Glutamatergic neuron (in vitro differentiated cells): Measurements from ENCODE around the gene TXNL4A. TPM values are rescaled to one million over a fixed set of nuclear protein-coding genes. Genes with fewer than 3 reads are reported as not detected.

ENCODE experiments used
- DNase-seq: peaks from one replicate; pipeline ENCODE4 v3.0.0; 2022
- H3K27ac Mint-ChIP-seq: one replicate; pipeline ENCODE4 v1.8.0; 2020; ENCODE audit warnings: mild to moderate bottlenecking, mixed read lengths, inconsistent platforms; ENCODE audit not compliant: unreplicated experiment
- H3K27me3 Mint-ChIP-seq: one replicate; pipeline ENCODE4 v1.8.0; 2020; ENCODE audit warnings: mild to moderate bottlenecking, moderate library complexity, mixed read lengths, inconsistent platforms; ENCODE audit not compliant: unreplicated experiment
- H3K36me3 Mint-ChIP-seq: one replicate; pipeline ENCODE4 v1.8.0; 2020; ENCODE audit warnings: mild to moderate bottlenecking, mixed read lengths, inconsistent platforms; ENCODE audit not compliant: unreplicated experiment
- H3K4me1 Mint-ChIP-seq: one replicate; pipeline ENCODE4 v1.8.0; 2020; ENCODE audit warnings: mild to moderate bottlenecking, low read depth, mixed read lengths, inconsistent platforms; ENCODE audit not compliant: unreplicated experiment
- H3K4me3 Mint-ChIP-seq: one replicate; pipeline ENCODE4 v1.8.0; 2020; ENCODE audit warnings: mild to moderate bottlenecking, mixed read lengths, inconsistent platforms; ENCODE audit not compliant: unreplicated experiment
- H3K9me3 Mint-ChIP-seq: one replicate; pipeline ENCODE4 v1.8.0; 2020; ENCODE audit warnings: mild to moderate bottlenecking, moderate library complexity, mixed read lengths, inconsistent platforms; ENCODE audit not compliant: unreplicated experiment
- total RNA-seq: library from RNA; stranded (reverse); fragmentation: NEBNext Ultra II Directional; extraction: Animal tissue kit (Norgen Biotek cat#: 25700); gene quantifications from one replicate; pipeline ENCODE4 v1.2.1, GENCODE V29; 2021; ENCODE audit not compliant: unreplicated experiment
- TF ChIP-seq, protein P1 (sequence below): fragments of 200-600 bp; sonication (generic); IDR thresholded peaks from one replicate; pipeline ENCODE4 v1.5.0; 2021; ENCODE audit not compliant: partially characterized antibody, unreplicated experiment

Gene TXNL4A
- total RNA-seq, 1 donor from 2014 or later: 104 TPM

DNA sequence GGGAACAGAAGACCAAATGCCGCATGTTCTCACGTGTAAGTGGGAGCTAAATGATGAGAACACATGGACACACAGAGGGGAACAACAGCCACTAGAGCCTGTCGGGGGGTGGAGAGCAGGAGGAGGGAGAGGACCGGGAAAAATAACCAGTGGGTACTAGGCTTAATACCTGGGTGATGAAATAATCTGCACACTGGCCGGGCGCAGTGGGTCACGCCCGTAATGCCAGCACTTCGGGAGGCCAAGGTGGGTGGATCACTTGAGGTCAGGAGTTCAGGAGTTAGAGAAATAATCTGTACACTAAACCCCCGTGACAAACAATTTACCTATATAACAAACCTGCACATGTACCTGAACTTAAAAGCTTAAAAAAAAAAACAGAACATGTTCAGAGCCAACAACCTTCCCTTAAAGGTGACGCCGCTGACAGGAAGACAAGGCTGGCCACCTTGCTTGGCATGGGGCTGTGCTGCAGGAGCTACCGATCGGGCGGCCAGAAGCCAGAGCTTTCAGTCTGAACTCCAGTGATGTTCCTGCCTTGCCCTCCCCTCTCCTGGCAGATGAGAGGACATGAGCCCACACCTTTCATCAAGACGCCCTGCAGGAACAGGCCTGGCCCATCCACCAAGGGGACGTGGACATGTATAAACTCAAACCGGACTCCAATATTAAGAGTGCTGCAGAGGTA lies 48.1 kb downstream of the TXNL4A start:
- DNase-seq: peak; percentile 5
- H3K27ac Mint-ChIP-seq: no peak overlapping the region
- peaks cover 10% of the 10 kb centered on the region for H3K27me3 Mint-ChIP-seq
- TF ChIP-seq, protein P1, sequence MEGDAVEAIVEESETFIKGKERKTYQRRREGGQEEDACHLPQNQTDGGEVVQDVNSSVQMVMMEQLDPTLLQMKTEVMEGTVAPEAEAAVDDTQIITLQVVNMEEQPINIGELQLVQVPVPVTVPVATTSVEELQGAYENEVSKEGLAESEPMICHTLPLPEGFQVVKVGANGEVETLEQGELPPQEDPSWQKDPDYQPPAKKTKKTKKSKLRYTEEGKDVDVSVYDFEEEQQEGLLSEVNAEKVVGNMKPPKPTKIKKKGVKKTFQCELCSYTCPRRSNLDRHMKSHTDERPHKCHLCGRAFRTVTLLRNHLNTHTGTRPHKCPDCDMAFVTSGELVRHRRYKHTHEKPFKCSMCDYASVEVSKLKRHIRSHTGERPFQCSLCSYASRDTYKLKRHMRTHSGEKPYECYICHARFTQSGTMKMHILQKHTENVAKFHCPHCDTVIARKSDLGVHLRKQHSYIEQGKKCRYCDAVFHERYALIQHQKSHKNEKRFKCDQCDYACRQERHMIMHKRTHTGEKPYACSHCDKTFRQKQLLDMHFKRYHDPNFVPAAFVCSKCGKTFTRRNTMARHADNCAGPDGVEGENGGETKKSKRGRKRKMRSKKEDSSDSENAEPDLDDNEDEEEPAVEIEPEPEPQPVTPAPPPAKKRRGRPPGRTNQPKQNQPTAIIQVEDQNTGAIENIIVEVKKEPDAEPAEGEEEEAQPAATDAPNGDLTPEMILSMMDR: no peak
- H3K9me3 Mint-ChIP-seq: peaks cover 8% of the 10 kb centered on the region
- peaks cover 18% of the 10 kb centered on the region for H3K36me3 Mint-ChIP-seq
- H3K4me1 Mint-ChIP-seq: peaks cover 13% of the 10 kb centered on the region
- H3K4me3 Mint-ChIP-seq: no peak overlapping the region

DNA sequence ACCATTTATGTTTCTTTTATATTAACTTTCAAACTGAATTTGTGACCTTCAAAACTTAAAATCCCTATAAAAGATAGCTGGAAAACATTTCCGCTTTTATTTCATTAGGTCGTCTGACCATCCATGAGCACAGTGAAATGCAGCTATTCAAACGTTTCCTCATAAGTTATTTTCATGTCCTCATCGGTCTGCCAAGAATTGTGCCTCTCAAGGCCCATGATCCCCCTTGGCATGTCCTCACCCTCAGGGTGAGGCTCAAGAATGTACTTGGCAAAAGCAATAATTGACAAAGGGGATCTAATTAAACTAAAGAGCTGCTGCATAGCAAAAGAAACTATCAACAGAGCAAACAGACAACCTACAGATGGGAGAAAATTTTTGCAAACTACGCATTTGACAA lies 49.3 kb downstream of the TXNL4A start:
- no peak overlapping the region for H3K27ac Mint-ChIP-seq
- H3K4me3 Mint-ChIP-seq: no peak overlapping the region
- peaks cover 16% of the 10 kb centered on the region for H3K4me1 Mint-ChIP-seq
- peaks cover 10% of the 10 kb centered on the region for H3K27me3 Mint-ChIP-seq
- peaks cover 18% of the 10 kb centered on the region for H3K36me3 Mint-ChIP-seq
- TF ChIP-seq, protein P1: no peak
- no peak for DNase-seq
- peaks cover 7% of the 10 kb centered on the region for H3K9me3 Mint-ChIP-seq

DNA sequence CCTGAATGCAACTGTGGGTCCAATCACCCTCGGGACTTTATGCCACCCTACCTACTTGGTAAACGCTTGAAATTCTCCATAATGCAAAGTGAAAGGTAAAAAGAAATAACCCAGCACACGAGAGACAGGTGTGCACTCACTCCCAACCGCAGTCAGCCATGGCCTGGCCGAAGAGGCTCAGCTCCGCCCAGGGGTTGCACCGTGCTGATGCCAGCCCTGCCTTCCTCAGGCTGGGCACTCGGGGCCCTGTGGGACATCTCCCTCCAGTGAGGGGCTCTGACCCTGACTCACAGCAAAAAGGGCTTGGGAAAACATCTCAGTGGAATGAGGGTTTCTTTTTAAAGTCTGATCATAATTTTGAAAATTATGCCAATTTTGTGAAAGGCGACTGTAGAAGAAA lies 50.2 kb downstream of the TXNL4A start:
- Mint-ChIP-seq H3K36me3 (peaks cover 21% of the 10 kb centered on the region), H3K4me3 (no peak overlapping the region), H3K27me3 (peaks cover 12% of the 10 kb centered on the region), H3K4me1 (peaks cover 23% of the 10 kb centered on the region), H3K27ac (no peak overlapping the region), H3K9me3 (peaks cover 14% of the 10 kb centered on the region)
- TF ChIP-seq, protein P1: no peak
- peak; percentile 1 for DNase-seq

DNA sequence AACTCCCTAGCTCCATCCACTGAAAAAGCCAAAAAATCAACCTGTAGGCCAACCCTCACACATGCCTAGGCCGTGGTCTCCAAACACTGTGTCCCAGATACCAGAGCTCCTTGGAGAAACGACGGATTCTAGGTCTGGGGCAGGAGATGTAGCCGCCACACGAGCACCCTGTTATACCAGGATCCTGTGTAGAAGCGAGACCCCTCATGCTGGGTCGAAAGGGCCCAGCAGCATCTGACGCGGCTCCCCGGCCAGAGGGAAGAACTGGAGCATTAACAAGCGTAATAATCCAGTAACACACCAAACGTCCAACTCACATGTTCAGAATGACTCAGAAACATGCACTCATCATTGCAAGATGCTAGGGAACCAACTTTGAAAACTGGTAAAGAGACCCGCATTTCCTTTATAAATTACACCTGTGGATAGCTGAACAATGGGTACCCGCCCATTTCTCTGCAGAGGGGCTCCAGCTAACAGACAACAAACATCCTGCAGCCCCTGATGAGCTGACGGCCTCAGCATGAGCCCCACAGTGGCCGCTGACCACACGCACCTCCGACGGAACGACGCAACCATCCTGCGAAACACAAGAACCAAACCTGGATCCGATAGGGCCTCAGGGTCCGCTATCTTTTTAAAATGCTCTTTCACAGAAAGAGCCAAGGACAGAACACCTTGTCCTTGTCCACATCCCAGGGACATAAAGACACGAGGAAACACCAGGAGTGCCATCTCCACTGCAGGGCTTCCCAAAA lies 51.1 kb downstream of the TXNL4A start:
- peak; percentile 1 for DNase-seq
- Mint-ChIP-seq H3K9me3 (peaks cover 18% of the 10 kb centered on the region), H3K27me3 (peaks cover 12% of the 10 kb centered on the region), H3K4me1 (peaks cover 18% of the 10 kb centered on the region), H3K4me3 (no peak overlapping the region), H3K27ac (no peak overlapping the region), H3K36me3 (peaks cover 30% of the 10 kb centered on the region)
- TF ChIP-seq, protein P1: no peak

DNA sequence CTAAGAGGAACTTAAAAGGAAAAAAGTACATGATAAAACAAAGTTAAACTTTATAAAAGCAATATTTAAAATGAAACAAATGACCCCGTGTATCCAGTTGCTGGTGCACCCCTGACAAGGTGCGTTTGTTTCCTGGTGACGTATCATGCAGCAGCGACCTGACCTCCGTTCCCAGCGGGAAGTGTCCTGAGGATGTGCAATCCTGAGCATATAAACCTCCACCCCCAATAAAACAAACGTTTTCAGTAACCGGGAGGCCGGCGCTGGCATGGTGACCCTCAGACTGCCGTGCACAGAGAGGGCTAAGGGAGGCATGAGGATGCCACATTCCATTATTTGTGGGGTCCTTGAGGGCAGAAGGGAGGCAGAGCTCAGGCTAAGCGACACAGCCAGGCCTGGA lies 51.7 kb downstream of the TXNL4A start:
- Mint-ChIP-seq H3K36me3 (peaks cover 34% of the 10 kb centered on the region), H3K9me3 (peaks cover 16% of the 10 kb centered on the region), H3K27ac (no peak overlapping the region), H3K27me3 (peaks cover 12% of the 10 kb centered on the region), H3K4me1 (peaks cover 15% of the 10 kb centered on the region), H3K4me3 (no peak overlapping the region)
- TF ChIP-seq, protein P1: no peak
- DNase-seq: peak; percentile 14
